ENCODE measurements around the gene B4GALT6. TPM values are rescaled to one million over a fixed set of nuclear protein-coding genes. Genes with fewer than 3 reads are reported as not detected.

Gene B4GALT6
- total RNA-seq, 2 donors from 2014 or later = 2.8 to 5.0 TPM

GRCh38 chr18:31669541-31669940 lies 14.8 kb downstream of the B4GALT6 start:
- Mint-ChIP-seq H3K36me3 (ENCODE audit: insufficient read depth in 2 of 2) (no peaks in the 10 kb centered on the region), H3K27ac (no peak overlapping the region), H3K4me3 (no peak overlapping the region), H3K9me3 (no peaks in the 10 kb centered on the region), H3K4me1 (ENCODE audit: low read depth) (no peaks in the 10 kb centered on the region), H3K27me3 (ENCODE audit: low read depth) (no peaks in the 10 kb centered on the region)
- ATAC-seq (replicated peaks in 1 of 2) = no peak
- no peak for DNase-seq

GRCh38 chr18:31667185-31667584 lies 17.2 kb downstream of the B4GALT6 start:
- Mint-ChIP-seq H3K27ac (no peak overlapping the region), H3K4me1 (ENCODE audit: low read depth) (no peaks in the 10 kb centered on the region)

DNA sequence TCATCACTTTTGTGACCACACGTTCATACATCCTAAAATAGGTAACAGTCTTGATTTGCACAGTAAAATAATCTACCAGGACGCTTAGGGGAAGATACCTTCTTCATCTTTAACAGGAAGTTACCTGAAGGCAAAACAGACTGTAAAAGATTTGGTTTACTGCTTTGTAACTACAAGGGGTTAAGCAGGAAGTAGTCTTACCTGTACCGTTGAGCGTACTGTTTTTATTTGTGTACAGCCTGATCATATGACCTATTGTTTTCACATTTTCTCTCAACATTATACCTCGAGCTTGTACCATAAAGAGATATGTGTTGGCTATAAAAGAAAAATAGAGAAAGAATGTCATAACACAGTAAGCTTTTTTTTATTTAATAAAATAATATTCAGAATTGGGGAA lies 18.3 kb downstream of the B4GALT6 start:
- Mint-ChIP-seq H3K27ac (no peak overlapping the region), H3K27me3 (ENCODE audit: low read depth) (no peaks in the 10 kb centered on the region), H3K4me1 (ENCODE audit: low read depth) (no peaks in the 10 kb centered on the region), H3K9me3 (no peaks in the 10 kb centered on the region), H3K36me3 (ENCODE audit: insufficient read depth in 2 of 2) (no peaks in the 10 kb centered on the region), H3K4me3 (no peak overlapping the region)
- DNase-seq = no peak
- no peak for ATAC-seq (replicated peaks in 1 of 2)

More at GRCh38 chr18:31667185-31667584, 17.2 kb downstream of the B4GALT6 start:
- Mint-ChIP-seq H3K4me3 (no peak overlapping the region), H3K27me3 (ENCODE audit: low read depth) (no peaks in the 10 kb centered on the region), H3K9me3 (no peaks in the 10 kb centered on the region), H3K36me3 (ENCODE audit: insufficient read depth in 2 of 2) (no peaks in the 10 kb centered on the region)
- DNase-seq (no peak), ATAC-seq (replicated peaks in 1 of 2) (no peak)

- Mint-ChIP-seq H3K27ac (no peak overlapping the region), H3K9me3 (no peaks in the 10 kb centered on the region), H3K36me3 (ENCODE audit: insufficient read depth in 2 of 2) (peaks cover 0 to 4% of the 10 kb centered on the region in 2 donors), H3K4me1 (ENCODE audit: low read depth) (peaks cover 7% of the 10 kb centered on the region), H3K27me3 (ENCODE audit: low read depth) (no peaks in the 10 kb centered on the region), H3K4me3 (no peak overlapping the region)
- no peak for ATAC-seq (replicated peaks in 1 of 2)
- no peak for DNase-seq
These were observed 20.3 kb downstream of the B4GALT6 start for GRCh38 chr18:31664101-31664500.

DNA sequence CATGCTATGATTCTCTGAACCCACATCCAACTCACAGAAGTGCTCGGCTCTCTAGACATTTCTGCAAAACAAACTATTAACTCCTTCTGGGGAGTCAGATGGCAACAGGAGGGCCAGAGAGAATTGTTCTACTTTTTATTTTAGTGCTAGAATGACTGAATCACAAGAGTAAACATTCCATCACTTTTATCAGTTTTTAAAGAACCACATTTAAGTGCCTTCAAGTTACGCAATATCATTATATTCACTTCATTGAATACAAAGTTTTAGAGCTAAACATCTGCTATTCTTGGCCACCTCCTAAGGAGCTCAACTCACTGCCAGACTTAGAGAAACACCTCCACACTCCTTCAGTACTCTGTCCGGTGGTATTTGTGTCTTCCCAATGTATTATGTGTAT lies 22.4 kb downstream of the B4GALT6 start:
- Mint-ChIP-seq H3K27ac (no peak overlapping the region), H3K36me3 (ENCODE audit: insufficient read depth in 2 of 2) (peaks cover 0 to 4% of the 10 kb centered on the region in 2 donors), H3K27me3 (ENCODE audit: low read depth) (no peaks in the 10 kb centered on the region), H3K4me1 (ENCODE audit: low read depth) (peaks cover 25% of the 10 kb centered on the region), H3K9me3 (no peaks in the 10 kb centered on the region), H3K4me3 (no peak overlapping the region)
- ATAC-seq (replicated peaks in 1 of 2) (no peak), DNase-seq (no peak)

DNA sequence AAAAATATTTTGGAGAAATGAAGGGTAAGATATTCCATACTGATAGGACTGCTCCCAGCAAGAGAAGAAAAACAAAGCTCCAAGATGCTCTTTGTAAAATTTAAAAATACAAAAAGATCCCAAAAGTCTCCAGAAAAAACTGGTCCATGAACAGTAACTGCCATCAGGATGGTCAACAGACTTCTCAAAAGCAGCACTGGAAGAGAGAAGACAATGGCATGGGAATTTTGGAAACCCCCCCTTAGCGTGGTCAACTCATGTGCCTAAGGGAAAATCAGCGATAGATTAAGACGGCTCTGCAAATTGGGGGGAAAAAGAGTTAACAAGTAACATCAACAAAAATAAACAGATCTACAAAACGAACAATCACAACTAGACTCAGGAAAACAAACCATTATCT lies 23.6 kb downstream of the B4GALT6 start:
- DNase-seq (no peak), ATAC-seq (replicated peaks in 1 of 2) (no peak)
- Mint-ChIP-seq H3K9me3 (no peaks in the 10 kb centered on the region), H3K27ac (no peak overlapping the region), H3K4me3 (no peak overlapping the region), H3K4me1 (ENCODE audit: low read depth) (peaks cover 25% of the 10 kb centered on the region), H3K27me3 (ENCODE audit: low read depth) (no peaks in the 10 kb centered on the region), H3K36me3 (ENCODE audit: insufficient read depth in 2 of 2) (peaks cover 0 to 4% of the 10 kb centered on the region in 2 donors)

GRCh38 chr18:31659576-31660177 lies 24.7 kb downstream of the B4GALT6 start:
- Mint-ChIP-seq H3K27me3 (ENCODE audit: low read depth) (no peaks in the 10 kb centered on the region), H3K4me3 (peak overlapping the region; percentile 58 to 68), H3K4me1 (ENCODE audit: low read depth) (peaks cover 25% of the 10 kb centered on the region), H3K27ac (peak overlapping the region; percentile 17), H3K36me3 (ENCODE audit: insufficient read depth in 2 of 2) (peaks cover 0 to 4% of the 10 kb centered on the region in 2 donors), H3K9me3 (no peaks in the 10 kb centered on the region)
- ATAC-seq (replicated peaks in 1 of 2) (no peak), DNase-seq (no peak)

GRCh38 chr18:31658670-31659575 lies 25.5 kb downstream of the B4GALT6 start:
- H3K36me3 Mint-ChIP-seq (ENCODE audit: insufficient read depth in 2 of 2) = peaks cover 0 to 4% of the 10 kb centered on the region in 2 donors

GRCh38 chr18:31657823-31658669 lies 26.3 kb downstream of the B4GALT6 start:
- ATAC-seq (replicated peaks in 1 of 2) (peak; percentile 82 to 83), DNase-seq (peak; percentile 52 to 71)
- Mint-ChIP-seq H3K9me3 (no peaks in the 10 kb centered on the region), H3K4me3 (peak overlapping the region; percentile 58 to 68), H3K36me3 (ENCODE audit: insufficient read depth in 2 of 2) (peaks cover 0 to 4% of the 10 kb centered on the region in 2 donors), H3K27me3 (ENCODE audit: low read depth) (peaks cover 4% of the 10 kb centered on the region), H3K27ac (peak overlapping the region; percentile 17), H3K4me1 (ENCODE audit: low read depth) (peaks cover 25% of the 10 kb centered on the region)

More at GRCh38 chr18:31658670-31659575, 25.5 kb downstream of the B4GALT6 start:
- Mint-ChIP-seq H3K4me1 (ENCODE audit: low read depth) (peaks cover 25% of the 10 kb centered on the region), H3K27ac (peak overlapping the region; percentile 17), H3K9me3 (no peaks in the 10 kb centered on the region), H3K27me3 (ENCODE audit: low read depth) (no peaks in the 10 kb centered on the region), H3K4me3 (peak overlapping the region; percentile 58 to 68)
- DNase-seq (peak; percentile 36 to 40), ATAC-seq (replicated peaks in 1 of 2) (peak; percentile 89 to 91)

DNA sequence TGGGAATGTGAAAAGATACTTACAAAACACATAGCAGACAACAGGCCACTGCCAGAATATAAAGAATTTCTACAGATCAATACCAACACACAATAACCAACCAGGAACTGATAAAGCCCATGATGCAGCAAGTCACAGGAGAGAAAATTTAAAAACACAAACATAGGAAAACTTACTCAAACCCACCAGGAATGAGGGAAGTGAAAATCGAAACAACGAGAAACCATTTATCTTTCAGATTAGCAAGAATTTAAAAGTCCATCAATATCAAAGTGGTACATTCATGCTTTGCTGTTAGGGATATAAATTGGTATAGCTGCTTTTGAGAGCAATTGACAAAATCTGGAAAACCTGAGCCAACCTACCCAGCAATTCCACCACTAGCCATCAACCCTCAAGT lies 27.6 kb downstream of the B4GALT6 start:
- Mint-ChIP-seq H3K27ac (no peak overlapping the region), H3K4me3 (no peak overlapping the region), H3K9me3 (no peaks in the 10 kb centered on the region), H3K36me3 (ENCODE audit: insufficient read depth in 2 of 2) (peaks cover 0 to 4% of the 10 kb centered on the region in 2 donors), H3K4me1 (ENCODE audit: low read depth) (peaks cover 25% of the 10 kb centered on the region), H3K27me3 (ENCODE audit: low read depth) (peaks cover 17% of the 10 kb centered on the region)
- ATAC-seq (replicated peaks in 1 of 2) (no peak), DNase-seq (no peak)

DNA sequence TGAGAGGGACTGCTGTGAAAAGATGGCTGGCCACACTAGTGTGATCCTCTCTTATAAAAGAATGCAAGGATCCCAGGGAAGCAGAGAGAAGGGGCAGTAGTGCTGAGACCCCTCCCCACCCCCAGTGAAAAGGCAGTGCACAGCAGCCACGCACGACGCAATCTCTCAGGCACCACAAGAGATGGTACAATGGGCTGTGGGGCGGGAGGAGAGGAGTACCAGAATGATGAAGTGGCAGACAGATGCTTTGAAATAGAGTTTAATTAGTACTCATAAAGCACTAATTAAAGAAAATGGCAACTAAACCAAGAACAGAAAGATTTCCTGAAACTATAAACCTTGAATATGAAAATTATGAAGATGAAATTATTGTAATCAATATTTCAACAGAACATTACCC lies 29.0 kb downstream of the B4GALT6 start:
- ATAC-seq (replicated peaks in 1 of 2) (no peak), DNase-seq (no peak)
- peaks cover 32% of the 10 kb centered on the region for H3K4me1 Mint-ChIP-seq (ENCODE audit: low read depth)
- H3K36me3 Mint-ChIP-seq (ENCODE audit: insufficient read depth in 2 of 2) = peaks cover 0 to 2% of the 10 kb centered on the region in 2 donors
- H3K27ac Mint-ChIP-seq = no peak overlapping the region
- H3K4me3 Mint-ChIP-seq = no peak overlapping the region
- H3K9me3 Mint-ChIP-seq = no peaks in the 10 kb centered on the region
- peaks cover 28% of the 10 kb centered on the region for H3K27me3 Mint-ChIP-seq (ENCODE audit: low read depth)

DNA sequence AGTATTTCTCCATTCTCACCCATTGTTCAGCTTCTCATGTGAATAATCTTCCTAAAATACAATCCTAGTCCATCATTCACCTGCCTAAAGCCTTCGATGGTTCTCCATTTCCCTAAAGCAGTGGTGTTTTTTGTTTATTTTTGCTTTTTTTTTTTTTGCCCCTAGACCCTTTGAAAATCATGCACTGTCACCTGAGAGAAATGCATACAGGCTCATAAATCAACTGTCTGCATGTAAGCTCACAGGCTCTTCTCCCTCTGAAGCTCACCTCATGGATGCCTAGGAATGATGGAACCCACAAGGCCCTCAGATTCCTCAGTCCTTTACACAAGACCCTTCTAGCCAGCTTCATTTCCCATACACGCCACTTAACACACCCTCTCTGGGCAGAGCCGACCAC lies 31.5 kb downstream of the B4GALT6 start:
- DNase-seq = no peak
- Mint-ChIP-seq H3K4me3 (no peak overlapping the region), H3K36me3 (ENCODE audit: insufficient read depth in 2 of 2) (no peaks in the 10 kb centered on the region), H3K4me1 (ENCODE audit: low read depth) (peaks cover 32% of the 10 kb centered on the region), H3K9me3 (no peaks in the 10 kb centered on the region), H3K27me3 (ENCODE audit: low read depth) (peaks cover 40% of the 10 kb centered on the region), H3K27ac (no peak overlapping the region)
- no peak for ATAC-seq (replicated peaks in 1 of 2)

- H3K27ac Mint-ChIP-seq = no peak overlapping the region
- H3K4me3 Mint-ChIP-seq = no peak overlapping the region
- H3K9me3 Mint-ChIP-seq = no peaks in the 10 kb centered on the region
- DNase-seq (no peak), ATAC-seq (replicated peaks in 1 of 2) (no peak)
- no peaks in the 10 kb centered on the region for H3K36me3 Mint-ChIP-seq (ENCODE audit: insufficient read depth in 2 of 2)
- H3K4me1 Mint-ChIP-seq (ENCODE audit: low read depth) = peaks cover 29% of the 10 kb centered on the region
- peaks cover 44% of the 10 kb centered on the region for H3K27me3 Mint-ChIP-seq (ENCODE audit: low read depth)
These were observed 32.0 kb downstream of the B4GALT6 start for GRCh38 chr18:31652357-31652756.
